ENCODE data around the gene LEF1.

Gene LEF1

GRCh38 chr4:108060686-108061321, 107.9 kb downstream of the LEF1 start:
- no peak overlapping the region for H3K4me2 ChIP-seq (ENCODE audit: low read length)
- no peak overlapping the region for H3K18ac ChIP-seq (ENCODE audit: low read length)
- H3K79me2 ChIP-seq (ENCODE audit: control insufficient read depth, insufficient read depth, low read length), result no peaks in the 10 kb centered on the region
- H3K4ac ChIP-seq (ENCODE audit: low read depth, low read length), result no peak overlapping the region
- no peaks in the 10 kb centered on the region for H3K4me1 ChIP-seq (ENCODE audit: control insufficient read depth, low read depth, low read length)
- H2AK5ac ChIP-seq (ENCODE audit: low read length), result no peak overlapping the region
- H3K56ac ChIP-seq (ENCODE audit: low read length), result no peak overlapping the region
- no CpG with 5 or more reads among the region's 5 CpGs for WGBS (ENCODE audit: extremely low coverage, insufficient coverage, low lambda C conversion rate)
- DNase-seq, result no peak
- no peak overlapping the region for H4K8ac ChIP-seq (ENCODE audit: low read depth, low read length)
- no peak overlapping the region for H3K9ac ChIP-seq (ENCODE audit: low read length)
- no peaks in the 10 kb centered on the region for H3K27me3 ChIP-seq (ENCODE audit: insufficient read depth, low read length, poor library complexity)
- no peak overlapping the region for H2BK5ac ChIP-seq (ENCODE audit: low read length)
- H3K23ac ChIP-seq (ENCODE audit: low read length), result no peak overlapping the region
- no peak overlapping the region for H4K5ac ChIP-seq (ENCODE audit: low read length)
- no peak overlapping the region for H2BK15ac ChIP-seq (replicated peaks; ENCODE audit: low read depth)
- H2BK120ac ChIP-seq (ENCODE audit: low read depth, low read length), result no peak overlapping the region
- H3K79me1 ChIP-seq (ENCODE audit: low read length), result no peaks in the 10 kb centered on the region
- H3K27ac ChIP-seq (ENCODE audit: low read depth, low read length), result no peak overlapping the region
- H3K4me3 ChIP-seq (ENCODE audit: low read length), result no peak overlapping the region
- no peaks in the 10 kb centered on the region for H3K36me3 ChIP-seq (ENCODE audit: control insufficient read depth, insufficient read depth, low read length)

DNA sequence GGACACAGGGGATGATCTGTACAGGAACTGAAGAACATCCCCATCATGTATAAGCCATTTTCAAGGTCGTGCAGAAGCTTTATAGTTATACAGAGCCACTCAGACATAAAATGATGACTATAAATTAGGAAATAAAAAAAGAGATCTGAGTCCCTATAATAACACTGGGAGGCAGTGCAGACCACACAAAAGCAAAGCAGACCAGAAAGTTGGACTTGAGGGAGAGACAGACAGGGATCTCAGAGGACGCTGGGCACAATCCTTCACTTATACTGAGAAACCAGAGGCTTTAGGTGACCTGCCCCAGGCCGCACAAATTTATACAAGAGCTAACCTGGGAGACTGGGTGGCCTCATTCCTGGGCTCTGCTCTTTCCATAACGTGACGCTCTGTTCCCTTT, 108.6 kb downstream of the LEF1 start:
- H2AK5ac ChIP-seq (ENCODE audit: low read length), result no peak overlapping the region
- H2BK5ac ChIP-seq (ENCODE audit: low read length), result no peak overlapping the region
- no peak overlapping the region for H2BK120ac ChIP-seq (ENCODE audit: low read depth, low read length)
- WGBS (ENCODE audit: extremely low coverage, insufficient coverage, low lambda C conversion rate), result no CpG with 5 or more reads among the region's 5 CpGs
- H3K4ac ChIP-seq (ENCODE audit: low read depth, low read length), result no peak overlapping the region
- H3K9ac ChIP-seq (ENCODE audit: low read length), result no peak overlapping the region
- H4K8ac ChIP-seq (ENCODE audit: low read depth, low read length), result no peak overlapping the region
- H3K79me1 ChIP-seq (ENCODE audit: low read length), result no peaks in the 10 kb centered on the region
- H2BK15ac ChIP-seq (replicated peaks; ENCODE audit: low read depth), result no peak overlapping the region
- H3K4me2 ChIP-seq (ENCODE audit: low read length), result no peak overlapping the region
- H3K36me3 ChIP-seq (ENCODE audit: control insufficient read depth, insufficient read depth, low read length), result no peaks in the 10 kb centered on the region
- no peaks in the 10 kb centered on the region for H3K4me1 ChIP-seq (ENCODE audit: control insufficient read depth, low read depth, low read length)
- H3K27ac ChIP-seq (ENCODE audit: low read depth, low read length), result no peak overlapping the region
- no peak overlapping the region for H3K23ac ChIP-seq (ENCODE audit: low read length)
- H3K27me3 ChIP-seq (ENCODE audit: insufficient read depth, low read length, poor library complexity), result no peaks in the 10 kb centered on the region
- peak; percentile 44 for DNase-seq
- H3K4me3 ChIP-seq (ENCODE audit: low read length), result no peak overlapping the region
- no peak overlapping the region for H4K5ac ChIP-seq (ENCODE audit: low read length)
- H3K79me2 ChIP-seq (ENCODE audit: control insufficient read depth, insufficient read depth, low read length), result no peaks in the 10 kb centered on the region
- no peak overlapping the region for H3K56ac ChIP-seq (ENCODE audit: low read length)
- H3K18ac ChIP-seq (ENCODE audit: low read length), result no peak overlapping the region

GRCh38 chr4:108058685-108059440, 109.9 kb downstream of the LEF1 start:
- Histone ChIP-seq H3K23ac (ENCODE audit: low read length) (no peak overlapping the region), H2AK5ac (ENCODE audit: low read length) (no peak overlapping the region), H2BK15ac (replicated peaks; ENCODE audit: low read depth) (no peak overlapping the region), H3K4me1 (ENCODE audit: control insufficient read depth, low read depth, low read length) (no peaks in the 10 kb centered on the region), H4K5ac (ENCODE audit: low read length) (no peak overlapping the region), H3K27me3 (ENCODE audit: insufficient read depth, low read length, poor library complexity) (no peaks in the 10 kb centered on the region), H3K36me3 (ENCODE audit: control insufficient read depth, insufficient read depth, low read length) (no peaks in the 10 kb centered on the region), H3K4me2 (ENCODE audit: low read length) (no peak overlapping the region), H2BK120ac (ENCODE audit: low read depth, low read length) (no peak overlapping the region), H3K9ac (ENCODE audit: low read length) (no peak overlapping the region), H3K79me2 (ENCODE audit: control insufficient read depth, insufficient read depth, low read length) (no peaks in the 10 kb centered on the region), H3K79me1 (ENCODE audit: low read length) (no peaks in the 10 kb centered on the region), H3K56ac (ENCODE audit: low read length) (no peak overlapping the region), H3K4ac (ENCODE audit: low read depth, low read length) (no peak overlapping the region), H3K27ac (ENCODE audit: low read depth, low read length) (no peak overlapping the region), H2BK5ac (ENCODE audit: low read length) (no peak overlapping the region), H3K18ac (ENCODE audit: low read length) (no peak overlapping the region), H3K4me3 (ENCODE audit: low read length) (no peak overlapping the region), H4K8ac (ENCODE audit: low read depth, low read length) (no peak overlapping the region)
- WGBS (ENCODE audit: extremely low coverage, insufficient coverage, low lambda C conversion rate), result no CpG with 5 or more reads among the region's 11 CpGs
- no peak for DNase-seq

- Histone ChIP-seq H3K56ac (ENCODE audit: low read length) (no peak overlapping the region), H3K27me3 (ENCODE audit: insufficient read depth, low read length, poor library complexity) (no peaks in the 10 kb centered on the region), H3K18ac (ENCODE audit: low read length) (no peak overlapping the region), H4K5ac (ENCODE audit: low read length) (no peak overlapping the region), H2AK5ac (ENCODE audit: low read length) (no peak overlapping the region), H3K4me3 (ENCODE audit: low read length) (no peak overlapping the region), H3K27ac (ENCODE audit: low read depth, low read length) (no peak overlapping the region), H2BK120ac (ENCODE audit: low read depth, low read length) (no peak overlapping the region), H3K4me1 (ENCODE audit: control insufficient read depth, low read depth, low read length) (no peaks in the 10 kb centered on the region), H3K4ac (ENCODE audit: low read depth, low read length) (no peak overlapping the region), H3K36me3 (ENCODE audit: control insufficient read depth, insufficient read depth, low read length) (no peaks in the 10 kb centered on the region), H2BK5ac (ENCODE audit: low read length) (no peak overlapping the region), H4K8ac (ENCODE audit: low read depth, low read length) (no peak overlapping the region), H3K23ac (ENCODE audit: low read length) (no peak overlapping the region), H3K4me2 (ENCODE audit: low read length) (no peak overlapping the region), H3K79me1 (ENCODE audit: low read length) (no peaks in the 10 kb centered on the region), H3K79me2 (ENCODE audit: control insufficient read depth, insufficient read depth, low read length) (no peaks in the 10 kb centered on the region), H2BK15ac (replicated peaks; ENCODE audit: low read depth) (no peak overlapping the region), H3K9ac (ENCODE audit: low read length) (no peak overlapping the region)
- no peak for DNase-seq
- no CpG with 5 or more reads among the region's 6 CpGs for WGBS (ENCODE audit: extremely low coverage, insufficient coverage, low lambda C conversion rate)
Observed at GRCh38 chr4:108056418-108056817, 112.3 kb downstream of the LEF1 start.

- H3K36me3 ChIP-seq (ENCODE audit: control insufficient read depth, insufficient read depth, low read length), result no peaks in the 10 kb centered on the region
- no peak overlapping the region for H2BK5ac ChIP-seq (ENCODE audit: low read length)
- no peak overlapping the region for H2BK15ac ChIP-seq (replicated peaks; ENCODE audit: low read depth)
- H3K79me1 ChIP-seq (ENCODE audit: low read length), result no peaks in the 10 kb centered on the region
- H3K4me2 ChIP-seq (ENCODE audit: low read length), result no peak overlapping the region
- no peak overlapping the region for H3K27ac ChIP-seq (ENCODE audit: low read depth, low read length)
- H2BK120ac ChIP-seq (ENCODE audit: low read depth, low read length), result no peak overlapping the region
- no peaks in the 10 kb centered on the region for H3K4me1 ChIP-seq (ENCODE audit: control insufficient read depth, low read depth, low read length)
- no peak overlapping the region for H3K4me3 ChIP-seq (ENCODE audit: low read length)
- no peak overlapping the region for H2AK5ac ChIP-seq (ENCODE audit: low read length)
- no peaks in the 10 kb centered on the region for H3K79me2 ChIP-seq (ENCODE audit: control insufficient read depth, insufficient read depth, low read length)
- no peak overlapping the region for H3K23ac ChIP-seq (ENCODE audit: low read length)
- no peak overlapping the region for H3K56ac ChIP-seq (ENCODE audit: low read length)
- H3K9ac ChIP-seq (ENCODE audit: low read length), result no peak overlapping the region
- no CpG with 5 or more reads among the region's 3 CpGs for WGBS (ENCODE audit: extremely low coverage, insufficient coverage, low lambda C conversion rate)
- DNase-seq, result no peak
- H4K8ac ChIP-seq (ENCODE audit: low read depth, low read length), result no peak overlapping the region
- H3K4ac ChIP-seq (ENCODE audit: low read depth, low read length), result no peak overlapping the region
- H3K27me3 ChIP-seq (ENCODE audit: insufficient read depth, low read length, poor library complexity), result no peaks in the 10 kb centered on the region
- H4K5ac ChIP-seq (ENCODE audit: low read length), result no peak overlapping the region
- no peak overlapping the region for H3K18ac ChIP-seq (ENCODE audit: low read length)
Observed at GRCh38 chr4:108055787-108056186, 112.9 kb downstream of the LEF1 start.

Data from mesendoderm (in vitro differentiated cells).